GM19193 (cell line): Measurements from ENCODE around the gene IVL.

Experiments
- POLR2A ChIP-seq: IDR thresholded peaks from 4 replicates; pipeline ENCODE4 v1.6.1; 2011; ENCODE audit not compliant: insufficient read depth, insufficient read length; ENCODE audit errors: extremely low read depth

The IVL gene

DNA sequence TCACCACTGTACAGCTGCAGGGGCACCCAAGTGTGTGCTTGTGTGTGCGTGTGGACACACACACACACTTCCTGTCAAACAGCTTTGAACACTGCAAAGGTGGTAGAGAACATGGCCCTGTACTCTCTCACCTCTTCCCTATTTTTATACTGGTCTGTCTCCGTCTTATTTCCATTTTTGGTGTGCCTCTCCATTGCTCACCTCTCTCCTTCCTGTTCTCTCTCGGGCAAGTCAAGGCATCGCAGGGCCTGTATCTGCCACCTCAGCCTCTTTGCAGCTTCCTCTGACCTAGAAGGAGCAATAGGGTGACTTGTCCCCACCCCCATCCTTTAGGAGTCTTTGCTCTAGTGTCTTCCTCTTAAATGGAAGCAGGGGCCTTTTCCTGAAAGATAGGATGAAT, 28.0 kb upstream of the IVL start:
- TF ChIP-seq POLR2A, result no peak

DNA sequence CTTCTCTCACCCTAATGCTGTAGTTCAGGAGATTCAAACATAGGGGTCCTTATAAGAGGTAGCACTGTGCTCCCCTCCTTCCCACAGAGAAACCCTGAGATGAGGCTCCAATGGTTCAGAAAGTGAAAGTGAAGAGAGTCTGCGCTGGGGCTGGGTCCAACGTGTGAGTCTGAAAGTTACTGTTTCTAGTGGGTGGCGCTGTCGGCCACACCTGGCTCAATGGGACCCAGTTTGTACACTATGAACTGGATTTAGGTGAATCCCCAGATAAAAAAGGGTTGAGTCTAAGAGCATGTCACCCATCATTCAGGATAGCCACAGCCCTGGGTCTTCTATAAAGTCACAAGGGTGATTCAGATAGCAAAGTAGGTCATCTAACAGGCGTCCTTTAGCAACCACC, 27.4 kb upstream of the IVL start:
- TF ChIP-seq POLR2A, result no peak

DNA sequence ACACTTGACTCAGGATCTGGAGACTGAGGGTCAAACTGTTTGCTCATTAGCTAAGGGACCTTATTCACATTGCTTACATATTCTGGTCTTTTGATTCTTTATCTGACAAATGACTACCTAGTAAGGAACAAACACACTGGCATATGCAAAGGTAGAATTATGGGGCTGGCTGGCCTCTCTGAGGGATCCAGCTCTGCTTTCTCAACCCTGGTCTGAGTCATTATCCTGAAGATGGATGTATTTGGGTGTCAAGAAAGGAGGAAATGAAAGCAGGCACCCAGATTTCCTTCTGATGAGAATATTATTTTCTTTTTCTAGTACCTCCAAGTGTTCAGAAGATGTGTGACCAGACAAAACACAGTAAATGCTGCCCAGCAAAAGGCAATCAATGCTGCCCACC, 24.3 kb upstream of the IVL start:
- no peak for TF ChIP-seq POLR2A

DNA sequence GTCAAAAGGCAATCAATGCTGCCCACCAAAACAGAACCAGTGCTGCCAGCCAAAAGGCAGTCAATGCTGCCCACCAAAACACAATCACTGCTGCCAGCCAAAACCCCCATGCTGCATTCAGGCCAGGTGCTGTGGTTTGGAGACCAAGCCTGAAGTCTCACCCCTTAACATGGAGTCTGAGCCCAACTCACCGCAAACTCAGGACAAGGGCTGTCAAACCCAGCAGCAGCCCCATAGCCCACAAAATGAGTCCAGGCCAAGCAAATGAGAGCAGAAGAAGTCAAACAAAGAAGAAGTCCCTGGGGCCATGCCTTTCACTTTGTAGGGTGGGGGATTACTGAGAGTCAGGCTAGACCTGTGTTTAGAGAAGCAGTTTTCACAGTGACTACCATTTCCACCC, 23.8 kb upstream of the IVL start:
- no peak for TF ChIP-seq POLR2A

DNA sequence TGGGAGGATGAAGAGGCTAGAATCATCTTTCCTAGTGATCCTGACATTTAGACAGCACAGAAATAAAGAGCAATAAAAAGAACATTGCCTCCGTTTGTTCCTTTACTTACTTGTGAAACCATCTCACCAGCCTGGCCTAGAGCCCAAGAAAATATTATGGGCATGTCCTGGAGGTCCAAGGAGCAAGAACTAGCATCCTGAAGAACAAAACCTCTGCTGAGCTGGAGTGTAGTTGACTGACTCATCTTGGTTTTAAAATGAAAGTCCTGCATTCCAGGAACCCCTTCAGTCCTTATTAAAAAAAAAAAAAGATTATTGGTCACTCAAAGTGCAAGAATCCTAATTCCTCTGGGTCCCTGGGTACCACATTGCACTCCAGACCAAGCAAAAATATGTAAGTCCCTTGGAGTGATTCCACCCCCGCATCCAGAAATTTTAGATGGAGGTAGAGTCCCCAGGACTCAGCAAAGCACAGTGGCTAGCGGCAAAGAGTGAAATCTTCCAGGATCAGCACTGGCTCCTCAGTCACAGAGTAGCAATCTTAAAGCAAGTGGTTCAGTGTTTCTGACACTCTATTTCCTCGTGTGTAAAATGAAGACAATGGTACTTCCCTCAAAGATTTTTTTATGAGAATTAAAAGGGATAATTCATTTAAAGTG, 23.3 kb upstream of the IVL start:
- no peak for TF ChIP-seq POLR2A

DNA sequence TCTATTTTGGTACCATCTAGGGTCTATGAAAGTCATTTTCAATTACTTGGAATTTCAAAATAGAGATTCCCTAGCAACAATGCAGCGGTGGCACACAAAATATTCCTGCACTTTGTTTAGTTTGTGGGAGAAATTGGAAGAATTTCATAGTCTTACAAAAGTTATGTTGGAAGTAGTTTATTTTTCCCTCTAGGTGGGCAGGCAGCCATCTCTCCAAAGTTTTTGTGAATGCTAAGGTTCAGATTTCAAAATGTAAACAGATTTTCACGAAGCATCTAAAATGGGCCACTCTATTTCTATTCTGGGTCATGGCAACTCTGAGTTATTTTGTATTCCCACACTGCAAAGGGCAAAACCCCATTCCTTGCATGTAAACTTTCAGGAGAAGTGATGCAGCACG, 22.3 kb upstream of the IVL start:
- no peak for TF ChIP-seq POLR2A

DNA sequence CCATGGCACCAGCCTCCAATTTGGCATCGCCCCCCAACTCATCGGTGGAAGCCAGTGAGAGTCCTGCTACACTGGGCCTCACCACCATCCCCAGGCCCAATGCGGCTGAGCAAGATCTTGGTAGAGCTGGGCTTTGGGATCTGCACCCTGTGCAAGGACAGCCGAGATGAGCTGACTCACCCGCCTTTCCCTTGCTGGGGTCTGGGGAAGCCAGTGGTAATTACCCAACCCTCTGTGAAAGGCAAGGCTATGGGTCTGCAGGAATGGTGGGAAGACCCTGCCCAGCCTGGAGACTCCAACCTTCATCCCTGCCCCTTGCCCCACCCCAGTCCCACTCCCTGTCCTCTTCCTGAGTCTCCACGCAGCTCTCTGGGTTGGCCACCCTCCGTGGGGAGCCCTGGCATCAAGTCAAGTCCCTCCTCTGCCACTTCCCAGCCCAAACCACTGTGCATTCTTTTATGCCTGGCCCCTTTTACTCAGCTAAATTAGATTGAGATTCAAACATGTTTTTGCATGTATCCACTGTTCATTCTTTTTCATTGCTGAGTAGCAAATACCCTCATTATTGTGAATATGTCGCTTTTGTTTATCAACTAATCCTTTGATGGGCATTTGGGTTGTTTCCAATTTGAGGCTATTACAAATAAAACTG, 21.5 kb upstream of the IVL start:
- TF ChIP-seq POLR2A, result no peak

DNA sequence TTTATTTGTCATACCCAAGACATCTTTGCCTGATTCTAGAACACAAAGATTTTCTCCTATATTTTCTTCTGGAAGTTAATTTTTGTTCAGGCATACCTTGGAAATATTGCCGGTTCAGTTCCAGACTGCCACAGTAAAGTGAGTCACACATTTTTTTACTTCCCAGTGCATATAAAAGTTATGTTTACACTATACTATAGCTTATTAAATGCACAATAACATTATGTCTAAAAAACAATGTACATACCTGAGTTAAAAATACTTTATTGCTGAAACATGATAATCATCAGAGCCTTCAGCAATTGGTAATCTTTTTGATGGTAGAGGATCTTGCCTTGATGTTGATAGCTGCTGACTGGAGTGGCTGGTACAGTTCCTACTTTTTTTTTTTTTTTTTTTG, 20.2 kb upstream of the IVL start:
- TF ChIP-seq POLR2A, result no peak

DNA sequence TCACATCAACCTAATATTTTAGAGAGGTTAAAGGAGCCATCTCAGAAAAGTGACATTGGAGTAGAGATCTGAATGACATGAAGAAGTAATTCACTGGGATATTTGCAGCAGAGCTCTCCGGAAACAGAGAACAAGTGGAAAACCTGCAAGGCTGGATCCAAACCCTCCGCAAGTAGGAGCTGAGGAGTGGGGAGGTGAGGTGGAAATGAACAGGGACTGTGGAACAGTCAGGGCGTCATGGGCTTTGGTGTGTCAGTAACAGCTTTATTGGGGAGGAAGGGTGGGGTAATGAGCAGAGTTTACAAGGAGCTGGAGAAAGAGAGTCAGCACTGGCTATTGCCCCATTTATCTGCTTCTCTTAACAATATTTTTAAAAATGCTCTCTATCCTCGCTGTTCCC, 9.3 kb upstream of the IVL start:
- TF ChIP-seq POLR2A, result no peak

DNA sequence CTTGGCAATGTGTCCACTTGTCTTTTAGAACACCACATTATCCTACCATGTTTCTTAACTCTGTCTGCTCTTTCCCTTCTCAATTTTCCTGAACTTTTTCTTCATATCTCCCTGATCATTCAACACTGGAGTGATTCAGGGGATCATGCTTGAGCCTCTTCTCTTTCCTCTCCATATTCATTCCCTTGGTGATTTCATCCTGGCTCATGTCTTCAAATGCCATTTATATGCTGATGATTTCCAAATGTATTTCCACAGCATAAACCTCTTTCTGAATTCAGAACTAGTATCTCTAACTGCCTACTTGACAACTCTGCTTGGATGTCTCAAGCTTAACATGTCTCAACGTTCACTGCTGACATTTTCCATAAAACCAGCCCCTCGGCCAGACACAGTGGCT, 8.5 kb upstream of the IVL start:
- TF ChIP-seq POLR2A, result no peak

DNA sequence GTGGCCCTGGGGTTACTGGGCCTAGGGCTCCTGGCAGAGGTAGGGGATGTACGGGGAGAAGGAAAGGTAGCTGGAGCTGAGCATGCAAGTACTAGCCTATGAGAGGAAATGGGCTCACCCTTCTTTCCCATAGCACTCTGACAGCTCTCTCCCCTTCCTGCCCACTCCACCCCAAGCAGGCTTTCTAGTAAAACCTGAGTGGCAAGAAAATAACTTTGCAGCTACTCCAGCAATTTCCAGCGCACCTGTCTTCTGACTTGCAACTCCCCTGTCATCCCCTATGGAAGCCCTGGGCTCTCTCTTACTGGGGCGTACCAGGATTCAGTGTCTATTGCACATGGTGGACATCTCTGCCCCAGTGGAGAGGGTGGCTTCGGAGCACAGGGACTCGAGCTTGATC, 6.7 kb upstream of the IVL start:
- no peak for TF ChIP-seq POLR2A

DNA sequence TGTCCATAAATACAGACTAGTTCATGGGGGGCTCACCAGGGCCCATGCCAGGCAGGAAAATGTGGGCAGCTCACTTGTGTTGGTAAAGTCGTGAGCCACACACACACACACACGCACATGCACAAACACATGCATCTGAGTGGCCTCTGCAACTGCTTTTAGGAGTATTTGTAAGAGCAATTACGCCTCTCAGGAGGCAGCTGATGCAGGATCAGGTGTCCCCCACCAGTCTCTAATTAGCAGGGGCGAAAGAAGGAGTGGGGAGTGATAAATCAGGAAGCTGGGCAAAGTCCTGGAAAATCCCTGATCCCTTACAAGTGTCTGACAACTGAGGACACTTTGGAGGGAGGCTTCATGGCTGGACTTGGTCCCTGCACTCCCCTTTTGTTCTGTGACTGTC, 5.7 kb upstream of the IVL start:
- no peak for TF ChIP-seq POLR2A

DNA sequence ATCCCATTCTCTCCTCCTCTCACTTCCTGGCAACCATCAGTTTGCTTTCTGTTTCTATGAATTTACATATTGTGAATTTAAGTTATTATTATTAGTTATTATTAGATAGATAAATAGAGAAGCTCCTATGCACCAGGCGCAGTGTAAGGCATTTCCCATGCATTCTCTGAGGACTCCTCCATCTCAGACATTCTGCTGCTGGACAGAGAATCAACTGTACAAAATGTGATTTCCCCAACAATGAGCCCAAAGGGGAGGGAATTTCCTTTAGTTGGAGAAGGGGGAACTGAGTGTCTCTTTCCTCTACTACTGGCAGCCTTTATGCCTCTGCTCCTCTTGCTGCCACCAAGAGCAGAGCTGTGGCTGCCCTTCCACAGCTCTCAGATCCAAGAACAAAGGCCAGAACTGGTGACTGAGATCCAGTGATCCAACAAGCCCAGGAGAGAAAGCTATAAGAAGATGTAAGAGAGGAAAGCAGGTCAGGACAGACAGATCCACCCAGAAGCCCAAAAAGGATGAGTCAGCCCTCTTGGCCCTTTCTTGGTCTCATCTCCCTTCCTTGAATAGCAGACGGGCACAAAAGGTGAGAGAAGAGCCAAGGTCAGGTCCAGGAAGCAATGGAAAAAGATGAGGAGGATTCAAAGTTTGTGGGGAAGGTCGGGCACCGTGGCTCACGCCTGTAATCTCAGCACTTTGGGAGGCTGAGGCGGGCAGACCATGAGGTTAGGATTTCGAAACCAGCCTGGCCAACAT, 3.5 kb upstream of the IVL start:
- no peak for TF ChIP-seq POLR2A

DNA sequence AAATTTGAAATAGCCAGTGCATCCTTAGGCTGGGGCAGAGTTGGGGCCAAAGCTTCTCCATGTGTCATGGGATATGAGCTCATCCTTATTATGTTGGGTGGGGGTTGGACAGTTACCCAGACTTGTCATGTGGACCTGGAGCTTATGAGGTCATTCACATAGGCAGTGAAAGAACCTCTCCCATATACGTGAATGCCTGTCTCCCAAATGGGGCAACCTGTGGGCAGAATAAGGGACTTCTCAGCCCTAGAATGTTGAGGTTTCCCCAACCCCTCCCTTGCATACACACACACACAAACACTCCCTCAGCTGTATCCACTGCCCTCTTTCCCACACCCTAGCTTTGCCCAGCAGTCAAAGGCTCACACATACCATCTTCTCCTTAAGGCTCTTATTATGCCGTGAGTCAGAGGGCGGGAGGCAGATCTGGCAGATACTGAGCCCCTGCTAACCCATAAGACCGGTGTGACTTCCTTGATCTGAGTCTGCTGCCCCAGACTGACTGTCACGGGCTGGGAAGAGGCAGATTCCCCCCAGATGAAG, 2.3 kb upstream of the IVL start:
- TF ChIP-seq POLR2A, result no peak

DNA sequence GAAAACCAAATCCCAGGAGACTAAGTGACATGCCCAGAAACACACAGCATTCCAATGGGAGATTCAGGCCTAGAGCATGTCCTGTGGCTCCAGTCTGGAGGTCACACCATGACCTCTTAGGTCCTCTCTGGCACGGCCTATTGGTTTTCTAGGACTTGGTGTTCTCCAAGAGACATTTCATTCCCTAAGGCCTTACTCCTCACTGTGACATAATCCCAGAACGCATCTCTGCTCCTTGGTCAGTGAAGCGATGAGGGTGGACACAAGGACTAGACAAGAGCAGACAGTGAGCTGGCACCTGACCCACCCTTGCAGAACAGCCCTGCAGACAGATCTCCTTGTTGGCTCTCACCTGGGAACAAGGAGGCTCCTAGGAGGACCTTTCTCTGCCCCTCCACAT, 860 bp downstream of the IVL start:
- no peak for TF ChIP-seq POLR2A

DNA sequence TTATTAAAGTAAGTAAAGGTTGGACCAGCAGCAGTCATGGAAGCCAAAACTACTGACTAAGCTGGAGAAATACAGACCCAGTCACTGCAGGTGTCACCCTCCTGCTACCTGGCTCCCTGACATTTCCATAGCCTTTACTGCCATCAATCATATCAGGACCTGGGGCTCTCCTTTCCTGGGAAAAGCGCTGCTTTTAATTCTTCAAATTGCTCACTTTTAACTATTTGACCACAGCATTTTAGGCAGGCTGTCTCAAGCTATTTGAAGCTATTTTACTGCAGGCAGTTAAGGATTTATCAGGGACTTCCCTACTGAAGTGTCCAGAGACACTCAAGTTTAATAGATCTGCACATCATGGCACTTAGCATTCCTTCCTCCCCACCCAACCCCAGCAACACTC, 4.1 kb downstream of the IVL start:
- no peak for TF ChIP-seq POLR2A
